HPDE6-E6E7 (cell line): ENCODE results near the gene ST3GAL5.
"Not testable (repeated sequence)": the region's sequence is repeated elsewhere in the genome, so short reads cannot be mapped to it uniquely, and the experiment has no call there.

ENCODE experiments used
- DNase-seq: peaks from one replicate; pipeline ENCODE4 v3.0.0; 2011; ENCODE audit warnings: missing footprints; ENCODE audit errors: extremely low spot score

The ST3GAL5 gene

GRCh38 chr2:85888684-85889626 lies at the start of gene ST3GAL5:
Gene ST3GAL5 (minus strand): TSS chr2:85888990. CDS start chr2:85888905, 85 bp downstream.
- peak; percentile 69 for DNase-seq

GRCh38 chr2:85938456-85938855 lies 49.7 kb upstream of the ST3GAL5 start:
- no peak for DNase-seq

- DNase-seq, result no peak
These were observed 48.3 kb upstream of the ST3GAL5 start for GRCh38 chr2:85937069-85937439.

- DNase-seq, result no peak
These were observed 47.8 kb upstream of the ST3GAL5 start for GRCh38 chr2:85936421-85937068.

GRCh38 chr2:85935746-85936208 lies 47.0 kb upstream of the ST3GAL5 start:
- DNase-seq, result no peak

- no peak for DNase-seq
These were observed 46.5 kb upstream of the ST3GAL5 start for GRCh38 chr2:85935170-85935745.

GRCh38 chr2:85933753-85934594 lies 45.2 kb upstream of the ST3GAL5 start:
- no peak for DNase-seq

GRCh38 chr2:85931151-85931550 lies 42.4 kb upstream of the ST3GAL5 start:
- not testable (repeated sequence) for DNase-seq

- no peak for DNase-seq
These were observed 41.6 kb upstream of the ST3GAL5 start for GRCh38 chr2:85930129-85931124.

GRCh38 chr2:85929096-85930050 lies 40.6 kb upstream of the ST3GAL5 start:
- DNase-seq, result no peak

GRCh38 chr2:85926931-85927661 lies 38.3 kb upstream of the ST3GAL5 start:
- no peak for DNase-seq

GRCh38 chr2:85926526-85926925 lies 37.7 kb upstream of the ST3GAL5 start:
- DNase-seq, result no peak

- DNase-seq, result no peak
These were observed 36.5 kb upstream of the ST3GAL5 start for GRCh38 chr2:85925216-85925671.

GRCh38 chr2:85924522-85924921 lies 35.7 kb upstream of the ST3GAL5 start:
- DNase-seq, result no peak

- DNase-seq, result no peak
These were observed 33.4 kb upstream of the ST3GAL5 start for GRCh38 chr2:85922199-85922598.

GRCh38 chr2:85921659-85922058 lies 32.9 kb upstream of the ST3GAL5 start:
- DNase-seq, result no peak

- no peak for DNase-seq
These were observed 32.2 kb upstream of the ST3GAL5 start for GRCh38 chr2:85920810-85921545.
